Keratinocyte (primary cell): Measurements from ENCODE around the gene OR6B3. TPM values are rescaled to one million over a fixed set of nuclear protein-coding genes. Genes with fewer than 3 reads are reported as not detected.

Experiments
- DNase-seq: peaks from one replicate; pipeline ENCODE4 v3.0.0-alpha.2; 2011; ENCODE audit warnings: low read depth, missing footprints, low spot score
- FAIRE-seq: peaks from 2 replicates; lab custom pipeline; 2011; peaks lifted over from hg19 to GRCh38; lab: Jason Lieb, UNC
- H2AFZ ChIP-seq: 2 replicates; pipeline ENCODE4 v1.6.0; 2012; ENCODE audit warnings: low read length, control low read depth, inconsistent platforms; ENCODE audit not compliant: control insufficient read depth
- H3K27ac ChIP-seq: 2 replicates; pipeline ENCODE4 v1.5.1; 2011; ENCODE audit warnings: low read length; ENCODE audit not compliant: control insufficient read depth, insufficient read depth
- H3K27me3 ChIP-seq: 3 replicates; pipeline ENCODE4 v1.6.0; 2011; ENCODE audit warnings: low read length; ENCODE audit not compliant: control insufficient read depth, insufficient read depth; ENCODE audit errors: extremely low read depth
- H3K36me3 ChIP-seq, 2 experiments: 2 replicates in 1 of 2; 3 replicates in 1 of 2; pipeline ENCODE4 v1.5.1; 2011; ENCODE audit warnings: low read length in 2 of 2, mild to moderate bottlenecking in 1 of 2; ENCODE audit not compliant: control insufficient read depth in 2 of 2, insufficient read depth in 2 of 2; ENCODE audit errors: extremely low read depth in 1 of 2
- H3K4me1 ChIP-seq: 3 replicates; pipeline ENCODE4 v1.5.1; 2011; ENCODE audit warnings: low read length; ENCODE audit not compliant: control insufficient read depth, insufficient read depth; ENCODE audit errors: extremely low read depth
- H3K4me2 ChIP-seq: 3 replicates; pipeline ENCODE4 v1.6.0; 2011; ENCODE audit warnings: low read depth, low read length; ENCODE audit not compliant: control insufficient read depth, insufficient read depth; ENCODE audit errors: extremely low read depth
- H3K4me3 ChIP-seq, 3 experiments: fragments of 200-600 bp in 1 of 3; sonication (generic) in 1 of 3; 2 replicates in 2 of 3; 3 replicates in 1 of 3; pipeline ENCODE4 v1.5.1; 2011 to 2016; ENCODE audit warnings: low read length in 3 of 3, mild to moderate bottlenecking in 3 of 3, control low read depth in 2 of 3, inconsistent platforms in 1 of 3, low read depth in 1 of 3, mixed read lengths in 1 of 3, mixed run types in 1 of 3, moderate library complexity in 1 of 3; ENCODE audit not compliant: control insufficient read depth in 2 of 3, insufficient read depth in 2 of 3; ENCODE audit errors: extremely low read depth in 1 of 3
- H3K79me2 ChIP-seq: 2 replicates; pipeline ENCODE4 v1.6.0; 2012; ENCODE audit warnings: low read length; ENCODE audit not compliant: control insufficient read depth, insufficient read depth
- H3K9ac ChIP-seq: 3 replicates; pipeline ENCODE4 v1.6.0; 2011; ENCODE audit warnings: low read length; ENCODE audit not compliant: control insufficient read depth, insufficient read depth; ENCODE audit errors: extremely low read depth
- H3K9me1 ChIP-seq: 3 replicates; pipeline ENCODE4 v1.6.0; 2011; ENCODE audit warnings: low read length; ENCODE audit not compliant: control insufficient read depth, insufficient read depth; ENCODE audit errors: extremely low read depth
- H3K9me3 ChIP-seq: 2 replicates; pipeline ENCODE4 v1.5.1; 2012; ENCODE audit warnings: low read depth, low read length; ENCODE audit not compliant: control insufficient read depth
- H4K20me1 ChIP-seq: 3 replicates; pipeline ENCODE4 v1.6.0; 2011; ENCODE audit warnings: low read length; ENCODE audit not compliant: control insufficient read depth, insufficient read depth; ENCODE audit errors: extremely low read depth
- CTCF ChIP-seq, 3 experiments: IDR thresholded peaks in 1 of 3; conservative IDR thresholded peaks in 1 of 3; optimal IDR thresholded peaks in 1 of 3; 2 replicates in 2 of 3; 3 replicates in 1 of 3; pipeline versions ENCODE3 to v1.5.1; 2011; ENCODE audit warnings: low read length in 3 of 3, mild to moderate bottlenecking in 3 of 3, moderate library complexity in 2 of 3, control low read depth in 1 of 3, inconsistent platforms in 1 of 3; ENCODE audit not compliant: insufficient read depth in 2 of 3; ENCODE audit errors: extremely low read depth in 1 of 3
- EZH2 ChIP-seq: IDR thresholded peaks from one replicate; pipeline ENCODE4 v1.6.1; 2012; ENCODE audit warnings: inconsistent platforms, mild to moderate bottlenecking, low read length, moderate library complexity
- dilution Hi-C: fragments of 300-500 bp; cut with MboI; formaldehyde crosslinking; loops from one replicate; pipeline ENCODE4 v1.7.0; 2020; ENCODE audit warnings: low sequenced_read_pairs; ENCODE audit not compliant: extremely low pct_ligation_motif_present
- polyA plus RNA-seq, 5 experiments: library from polyadenylated mRNA; depleted of rRNA in 3 of 5; stranded (reverse) in 3 of 5; stranded (forward) in 1 of 5; unstranded in 1 of 5; fragments of >200 nt; gene quantifications; 1 replicate in 1 of 5; 2 replicates in 3 of 5; 3 replicates in 1 of 5; pipeline versions ENCODE4 v1.2.1 to v1.2.3, GENCODE V29; 2011 to 2012; ENCODE audit warnings: missing spikeins in 2 of 5, low read depth in 1 of 5, low replicate concordance in 1 of 5

OR6B3 gene
- polyA plus RNA-seq, 1 donor (not counting 4 experiments of a cell fraction or from before 2014, with no cell fraction given) = not detected

DNA sequence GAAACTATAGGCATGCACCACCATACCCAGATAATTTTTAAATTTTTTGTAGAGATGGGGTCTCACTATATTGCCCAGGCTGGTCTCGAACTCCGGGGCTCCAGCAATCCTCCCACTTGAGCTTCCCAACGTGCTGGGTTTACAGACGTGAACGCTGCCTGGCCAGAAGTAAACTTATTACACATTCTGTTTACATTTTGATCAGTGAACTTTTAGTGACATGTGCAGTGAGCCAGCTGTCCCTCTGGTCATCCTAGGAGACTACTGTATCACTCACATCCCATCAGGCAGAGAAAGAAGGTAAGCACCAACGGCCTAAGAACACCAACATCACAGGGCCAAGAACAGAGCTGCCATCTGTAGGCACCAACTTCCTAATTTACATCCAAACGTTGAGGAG lies 50.3 kb downstream of the OR6B3 start:
- no peak overlapping the region for H2AFZ ChIP-seq
- peaks cover 5% of the 10 kb centered on the region for H4K20me1 ChIP-seq
- H3K79me2 ChIP-seq = no peaks in the 10 kb centered on the region
- no peak overlapping the region for H3K4me3 ChIP-seq
- H3K9me1 ChIP-seq = no peaks in the 10 kb centered on the region
- FAIRE-seq (no peak), DNase-seq (no peak)
- no peaks in the 10 kb centered on the region for H3K4me1 ChIP-seq
- dilution Hi-C loops = no loop called here
- no peak overlapping the region for H3K4me2 ChIP-seq
- no peaks in the 10 kb centered on the region for H3K27me3 ChIP-seq
- no peak for TF ChIP-seq EZH2
- peaks cover 18 to 59% of the 10 kb centered on the region in 2 experiments for H3K36me3 ChIP-seq
- H3K9me3 ChIP-seq = no peaks in the 10 kb centered on the region
- no peak overlapping the region for H3K27ac ChIP-seq
- H3K9ac ChIP-seq = no peak overlapping the region

DNA sequence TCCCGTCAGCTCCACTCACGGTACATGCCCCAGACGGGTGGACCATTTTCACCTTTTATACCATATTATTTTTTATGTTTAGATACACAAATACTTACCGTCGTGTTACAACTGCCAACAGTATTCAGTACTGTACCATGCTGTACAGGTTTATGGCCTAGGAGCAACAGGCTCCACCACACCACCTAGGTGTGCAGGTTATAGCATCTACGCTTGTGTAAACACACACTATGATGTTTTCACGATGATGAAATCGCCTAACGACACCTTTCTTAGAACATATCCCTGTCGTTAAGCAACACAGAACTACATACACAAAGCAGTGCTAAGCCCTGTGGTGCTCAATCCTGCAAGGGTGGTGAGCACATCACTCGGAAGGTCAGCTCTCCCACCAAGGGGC lies 52.6 kb downstream of the OR6B3 start:
- no peak for DNase-seq
- no peaks in the 10 kb centered on the region for H3K27me3 ChIP-seq
- dilution Hi-C loops = no loop called here
- H3K9ac ChIP-seq = no peak overlapping the region
- no peak overlapping the region for H2AFZ ChIP-seq
- H3K79me2 ChIP-seq = no peaks in the 10 kb centered on the region
- peaks cover 13 to 45% of the 10 kb centered on the region in 2 experiments for H3K36me3 ChIP-seq
- H4K20me1 ChIP-seq = no peaks in the 10 kb centered on the region
- H3K4me3 ChIP-seq = no peak overlapping the region
- H3K9me1 ChIP-seq = no peaks in the 10 kb centered on the region
- H3K4me2 ChIP-seq = no peak overlapping the region
- H3K27ac ChIP-seq = no peak overlapping the region
- TF ChIP-seq CTCF (optimal IDR thresholded peaks at IDR 0.05 in 1 of 3, IDR thresholded peaks at IDR 0.05 in 1 of 3, conservative IDR thresholded peaks at IDR 0.05 in 1 of 3; ENCODE audit: extremely low read depth in 1 of 3, insufficient read depth in 2 of 3, low read length in 3 of 3) = no peak
- no peak for TF ChIP-seq EZH2
- H3K9me3 ChIP-seq = no peaks in the 10 kb centered on the region
- FAIRE-seq = no peak
- no peaks in the 10 kb centered on the region for H3K4me1 ChIP-seq
